Glomerular visceral epithelial cell (primary cell): ENCODE measurements around the gene INO80B.
"Not testable (repeated sequence)": the region's sequence is repeated elsewhere in the genome, so short reads cannot be mapped to it uniquely, and the experiment has no call there.

Experiments used
- DNase-seq: peaks from one replicate; pipeline ENCODE4 v3.0.0-alpha.2; 2016; ENCODE audit errors: extremely low spot score

INO80B gene

DNA sequence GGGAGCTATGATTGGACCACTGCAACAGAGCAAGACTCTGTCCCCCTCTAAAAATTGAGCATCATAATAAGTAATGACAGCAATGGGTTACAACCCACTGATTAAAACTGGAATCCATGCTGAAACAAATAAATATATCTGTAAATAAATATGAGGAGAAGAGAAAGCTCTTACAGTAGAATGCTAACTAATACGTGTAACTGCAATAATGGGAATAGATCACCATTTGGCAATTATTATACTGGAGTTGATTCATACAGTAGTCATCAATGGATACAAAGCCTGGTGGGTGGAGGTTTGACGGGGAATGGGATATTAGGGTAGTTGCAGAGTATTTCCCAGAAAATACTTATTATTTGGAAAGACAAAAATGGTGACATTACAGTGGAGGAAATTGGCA lies 6.1 kb upstream of the INO80B start:
- no peak for DNase-seq

DNA sequence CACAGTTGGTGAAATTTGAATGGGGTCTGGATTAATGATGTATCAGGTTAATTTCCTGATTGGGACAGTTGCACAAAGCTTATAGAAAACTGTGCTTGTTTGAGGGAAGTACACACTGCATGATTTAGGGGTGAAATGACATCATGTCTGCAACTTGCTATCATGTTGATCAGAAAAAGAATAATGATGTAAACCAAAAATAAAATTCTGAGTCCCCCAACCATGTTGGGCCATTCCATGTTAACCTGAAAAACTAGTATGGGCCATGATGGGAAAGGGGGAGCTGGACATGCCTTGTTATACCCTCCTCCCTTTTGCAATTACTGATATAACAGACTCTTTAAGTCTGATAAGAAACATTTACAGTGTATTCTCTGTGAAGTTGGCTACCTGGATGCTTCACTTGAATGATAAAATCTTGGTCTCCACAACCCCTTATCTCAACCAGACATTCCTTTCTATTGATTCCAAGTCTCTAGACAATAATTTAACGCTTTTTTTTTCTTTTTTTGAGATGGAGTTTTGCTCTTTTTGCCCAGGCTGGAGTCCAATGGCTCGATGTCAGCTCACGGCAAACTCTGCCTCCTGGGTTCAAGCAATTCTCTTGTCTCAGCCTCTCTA lies 4.2 kb upstream of the INO80B start:
- DNase-seq: no peak

DNA sequence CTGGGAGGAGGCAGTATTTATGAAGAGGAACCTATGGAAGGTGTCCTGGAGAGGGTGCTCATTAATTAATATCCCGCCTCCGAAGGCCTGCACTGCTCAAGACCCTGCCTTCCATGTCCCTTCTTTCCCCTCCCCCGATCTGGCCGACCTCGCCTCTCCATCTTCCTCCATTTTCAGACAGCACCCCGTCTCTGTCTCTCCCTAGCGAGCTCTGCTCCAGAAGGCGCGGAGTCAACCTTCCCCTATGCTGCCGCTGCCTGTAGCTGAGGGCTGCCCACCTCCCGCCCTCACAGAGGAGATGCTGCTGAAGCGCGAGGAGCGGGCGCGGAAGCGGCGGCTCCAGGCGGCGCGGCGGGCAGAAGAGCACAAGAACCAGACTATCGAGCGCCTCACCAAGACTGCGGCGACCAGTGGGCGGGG lies 2.3 kb downstream of the INO80B start:
- DNase-seq: no peak

DNA sequence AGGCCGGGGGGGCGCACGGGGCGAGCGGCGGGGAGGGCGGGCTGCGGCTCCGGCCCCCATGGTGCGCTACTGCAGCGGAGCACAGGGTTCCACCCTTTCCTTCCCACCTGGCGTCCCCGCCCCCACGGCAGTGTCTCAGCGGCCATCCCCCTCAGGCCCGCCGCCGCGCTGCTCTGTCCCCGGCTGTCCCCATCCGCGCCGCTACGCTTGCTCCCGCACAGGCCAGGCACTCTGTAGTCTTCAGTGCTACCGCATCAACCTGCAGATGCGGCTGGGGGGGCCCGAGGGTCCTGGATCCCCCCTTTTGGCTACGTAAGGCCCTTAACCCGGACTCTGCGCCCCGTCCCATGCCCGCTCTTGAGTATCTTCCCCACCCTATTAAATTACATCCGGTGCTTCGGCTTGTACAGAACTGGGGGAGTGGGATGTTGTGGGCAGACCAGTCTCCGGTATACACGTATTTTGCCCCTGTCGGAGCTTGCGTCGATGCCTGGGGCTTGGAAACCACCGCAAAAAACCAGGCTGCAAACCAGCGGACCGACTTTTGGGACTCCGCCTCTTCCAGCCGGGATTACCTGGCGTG lies 2.8 kb downstream of the INO80B start:
- peak; percentile 63 for DNase-seq

DNA sequence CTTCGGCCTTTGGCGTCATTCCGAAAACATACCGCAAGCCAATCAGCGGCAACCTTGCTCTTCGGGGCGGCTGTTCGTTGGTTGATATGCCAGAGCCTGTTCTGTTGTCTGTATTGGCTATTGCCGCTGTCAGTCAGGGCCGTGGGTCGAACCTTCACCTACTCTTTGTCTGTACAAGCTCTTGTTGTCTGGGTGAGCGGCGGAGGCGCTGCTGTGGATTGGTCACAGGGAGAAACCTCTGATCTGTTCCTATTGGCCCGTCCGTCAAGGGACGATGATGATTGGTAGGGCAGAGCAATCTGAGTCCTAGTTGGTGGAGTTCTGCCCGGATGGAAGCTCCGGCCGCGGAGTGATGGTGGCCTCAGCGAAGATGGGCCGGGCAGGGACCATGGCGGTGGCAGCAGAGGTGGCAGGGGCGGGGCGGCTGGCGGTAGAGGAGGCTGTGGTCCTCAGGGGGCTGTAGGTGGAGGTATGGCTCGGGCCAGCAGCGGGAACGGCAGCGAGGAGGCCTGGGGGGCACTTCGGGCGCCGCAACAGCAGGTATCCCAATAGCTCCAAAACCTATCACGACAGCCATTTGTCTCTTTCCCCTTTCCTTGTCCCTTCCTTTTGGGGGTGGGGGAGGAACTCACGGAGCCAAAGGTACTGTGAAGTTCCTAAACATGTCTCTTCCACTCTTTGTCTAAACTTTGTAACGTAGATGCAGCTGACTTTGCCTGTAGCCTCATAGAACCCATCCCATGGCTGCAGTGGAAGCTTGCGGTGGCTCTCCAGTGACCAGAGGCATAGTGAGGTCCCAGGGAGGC lies 3.4 kb downstream of the INO80B start, which contains the start of gene WBP1:
TSS of gene WBP1 (plus strand) at position 307 of the 806 bp plus-strand sequence. CDS start at position 472, 165 bp downstream.
- DNase-seq: peak; percentile 100

DNA sequence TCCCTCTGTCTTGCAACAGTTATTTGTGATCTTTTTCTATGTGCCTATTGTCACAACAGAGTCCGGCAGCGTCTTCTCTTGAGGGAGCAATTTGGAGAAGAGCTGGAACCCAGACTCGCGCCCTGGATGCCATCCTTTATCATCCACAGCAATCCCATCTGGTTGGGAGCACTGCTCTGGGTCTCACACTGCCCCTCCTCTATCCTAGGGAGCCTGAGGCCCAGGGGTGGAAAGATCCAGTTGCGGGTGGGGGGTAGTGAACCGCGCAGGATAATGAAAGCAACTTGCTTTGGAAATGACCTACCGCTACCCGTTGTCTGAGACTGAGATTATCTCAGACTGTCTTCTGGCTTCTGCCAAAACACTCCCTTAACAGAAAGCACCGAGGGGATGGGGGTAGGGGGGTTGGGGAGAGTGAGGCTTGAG lies 4.1 kb downstream of the INO80B start:
- DNase-seq: no peak

GRCh38 chr2:74459503-74460118 lies 4.7 kb downstream of the INO80B start:
- not testable (repeated sequence) for DNase-seq

GRCh38 chr2:74460187-74460586 lies 5.3 kb downstream of the INO80B start:
- not testable (repeated sequence) for DNase-seq

GRCh38 chr2:74461187-74462053 lies 6.5 kb downstream of the INO80B start:
- no peak for DNase-seq

DNA sequence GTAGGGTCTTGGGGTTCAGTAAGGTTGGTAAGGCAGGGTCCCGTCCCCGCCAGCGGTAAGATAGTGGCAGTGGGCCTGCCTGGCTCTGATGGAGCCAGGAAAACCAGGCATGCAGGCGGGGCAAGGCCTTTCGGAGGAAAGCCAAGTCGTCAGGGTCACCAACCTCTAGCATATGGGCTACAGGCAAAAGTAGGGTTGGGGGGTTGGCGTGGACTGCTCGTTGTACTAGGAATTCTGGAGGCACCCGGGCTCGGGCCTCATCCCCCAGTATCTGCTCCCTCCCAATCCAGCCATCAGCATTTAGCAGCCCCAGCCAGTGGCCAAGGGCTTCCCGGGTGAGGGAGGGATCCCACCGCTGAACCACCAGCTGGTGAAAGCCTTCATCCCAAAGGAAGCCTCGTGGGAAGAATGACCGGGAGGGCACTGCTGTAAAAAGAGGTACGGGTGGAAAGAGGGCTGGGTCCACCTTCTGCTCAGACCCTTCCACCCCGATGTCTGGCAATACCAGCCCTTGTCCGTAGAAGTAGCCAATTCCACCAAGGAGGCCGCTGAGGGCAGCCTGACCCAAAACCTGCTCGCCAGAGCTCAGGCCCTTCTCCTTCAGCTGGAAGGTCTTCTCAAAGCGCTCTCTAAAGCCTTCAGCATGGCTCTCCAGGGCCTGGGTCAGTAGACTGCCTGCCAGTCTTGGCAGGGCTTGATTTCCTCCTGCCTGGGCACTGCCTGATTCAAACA lies 7.3 kb downstream of the INO80B start:
- DNase-seq: no peak

GRCh38 chr2:74462786-74463105 lies 7.9 kb downstream of the INO80B start:
- DNase-seq: no peak

- DNase-seq: no peak
These were observed 9.5 kb downstream of the INO80B start for GRCh38 chr2:74464406-74464805.

DNA sequence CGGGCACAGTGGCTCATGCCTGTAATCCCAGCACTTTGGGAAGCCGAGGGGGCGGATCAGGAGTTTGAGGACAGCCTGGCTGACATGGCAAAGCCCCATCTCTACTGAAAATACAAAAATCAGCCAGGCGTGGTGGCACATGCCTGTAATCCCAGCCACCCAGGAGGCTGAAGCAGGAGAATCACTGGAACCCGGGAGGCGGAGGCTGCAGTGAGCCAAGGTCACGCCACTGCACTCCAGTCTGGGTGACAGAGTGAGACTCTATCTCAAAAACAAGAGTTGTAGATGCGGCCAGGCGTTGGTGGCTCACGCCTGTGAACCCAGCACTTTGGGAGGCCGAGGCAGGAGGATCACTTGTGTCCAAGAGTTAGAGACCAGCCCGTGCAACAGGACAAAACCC lies 15.9 kb downstream of the INO80B start:
- not testable (repeated sequence) for DNase-seq

DNA sequence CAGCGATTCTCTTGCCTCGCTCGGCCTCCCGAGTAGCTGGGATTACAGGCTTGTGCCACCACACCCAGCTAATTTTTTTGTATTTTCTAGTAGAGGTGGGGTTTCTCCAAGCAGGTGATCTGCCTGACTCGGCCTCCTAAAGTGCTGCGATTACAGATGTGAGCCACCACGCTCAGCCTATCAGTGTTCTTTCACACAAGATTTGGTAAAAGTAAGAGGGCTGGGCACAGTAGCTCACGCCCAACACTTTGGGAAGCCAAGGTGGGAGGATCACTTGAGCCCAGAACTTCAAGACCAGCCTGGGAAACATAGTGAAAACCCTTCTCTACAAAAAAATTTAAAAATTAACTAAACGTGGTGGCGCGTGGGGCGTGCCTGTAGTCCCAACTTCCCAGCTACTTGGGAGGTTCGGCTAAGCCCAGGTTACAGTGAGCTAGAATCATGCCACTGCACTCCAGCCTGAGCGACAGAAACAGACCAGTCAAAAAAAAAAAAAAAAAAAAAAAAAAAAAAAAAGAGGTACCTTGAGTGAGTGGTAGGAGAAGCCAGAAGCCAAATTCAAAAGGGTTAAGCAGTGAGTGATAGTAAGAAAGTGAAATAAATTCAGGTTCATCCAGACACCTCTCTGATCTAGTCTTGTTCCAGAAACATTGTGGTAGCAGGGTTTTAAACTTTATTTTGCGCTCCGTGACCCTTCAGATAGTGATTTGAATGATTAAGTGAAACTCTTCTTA lies 16.6 kb downstream of the INO80B start:
- no peak for DNase-seq

DNA sequence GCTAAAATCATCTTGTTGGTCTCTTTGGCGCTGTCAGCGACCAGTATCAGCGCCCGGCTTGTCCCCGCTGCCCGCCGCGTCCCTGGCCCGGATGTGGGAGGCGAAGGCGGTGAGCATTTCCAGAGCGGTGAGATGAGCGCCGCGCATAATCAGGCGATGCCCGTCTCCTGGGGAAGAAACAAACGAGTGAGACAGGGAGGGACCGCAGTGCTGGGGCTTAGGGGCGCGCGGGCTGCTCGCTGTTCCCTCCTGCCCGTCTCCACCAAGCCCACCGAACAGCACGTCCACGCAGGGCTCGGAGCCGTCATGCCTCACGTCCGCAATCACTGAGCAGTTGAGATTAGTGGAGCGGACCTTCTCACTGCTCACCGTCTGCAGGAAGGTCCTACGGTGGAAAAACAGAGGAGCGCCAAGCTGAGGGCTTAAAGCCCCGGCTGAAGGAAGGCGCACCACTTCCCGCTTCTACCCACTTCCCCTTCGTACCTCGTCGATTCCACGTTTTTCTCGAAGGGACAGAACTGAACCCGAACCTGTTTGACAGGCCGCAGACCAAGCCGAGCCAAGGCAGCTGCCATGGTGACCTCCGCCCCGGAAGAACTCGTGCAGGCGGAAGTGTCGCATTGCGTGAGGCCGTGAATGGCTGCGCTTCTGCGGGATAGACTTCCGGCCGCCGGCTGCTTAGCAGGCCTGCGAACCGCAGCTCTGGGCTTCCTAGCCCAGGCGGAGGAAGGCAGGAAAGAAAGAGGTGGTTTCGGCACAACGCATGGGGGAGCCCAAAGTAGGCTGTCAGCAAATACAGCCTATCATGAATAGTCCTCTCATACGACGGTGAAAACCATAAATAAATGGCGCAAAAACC lies 17.4 kb downstream of the INO80B start, which contains the start of gene MRPL53:
TSS of gene MRPL53 (minus strand) at position 595 of the 859 bp plus-strand sequence. CDS start at position 575, 20 bp downstream.
- DNase-seq: peak; percentile 92

DNA sequence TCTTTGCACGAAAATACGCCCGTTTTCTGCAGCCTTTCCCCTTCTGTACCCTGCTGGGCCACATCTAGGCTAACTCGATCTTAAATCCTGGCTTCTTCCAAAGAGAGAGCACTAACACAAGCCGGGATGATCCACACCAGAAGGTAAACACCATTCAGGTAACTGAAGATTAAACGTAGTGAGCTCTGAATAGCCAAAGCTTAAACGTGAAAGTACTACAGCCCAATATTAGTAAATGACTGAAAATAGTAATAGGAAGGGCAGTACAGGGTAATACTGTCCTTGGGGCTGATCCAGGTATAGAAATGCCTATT lies 18.0 kb downstream of the INO80B start:
- no peak for DNase-seq

DNA sequence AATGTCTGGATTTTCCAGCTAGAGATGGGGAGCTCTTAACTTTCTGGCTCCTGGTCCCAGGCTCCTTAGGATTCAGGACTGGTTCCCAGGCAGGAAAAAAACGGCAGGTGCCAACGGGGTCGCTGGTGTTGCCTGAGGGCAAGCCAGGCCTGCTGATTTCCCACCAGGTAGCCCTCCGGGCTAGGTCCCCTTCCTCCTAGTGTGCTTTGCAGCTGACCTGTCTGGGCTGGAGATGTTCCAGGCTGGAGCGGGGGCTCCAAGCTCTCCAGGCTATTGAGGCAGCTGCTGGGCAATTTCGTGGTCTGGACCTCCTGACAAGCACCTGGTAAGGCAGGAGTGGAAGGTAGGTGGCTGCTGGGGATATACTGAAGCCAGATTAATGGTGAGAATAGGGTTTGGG lies 19.6 kb downstream of the INO80B start:
- DNase-seq: no peak

DNA sequence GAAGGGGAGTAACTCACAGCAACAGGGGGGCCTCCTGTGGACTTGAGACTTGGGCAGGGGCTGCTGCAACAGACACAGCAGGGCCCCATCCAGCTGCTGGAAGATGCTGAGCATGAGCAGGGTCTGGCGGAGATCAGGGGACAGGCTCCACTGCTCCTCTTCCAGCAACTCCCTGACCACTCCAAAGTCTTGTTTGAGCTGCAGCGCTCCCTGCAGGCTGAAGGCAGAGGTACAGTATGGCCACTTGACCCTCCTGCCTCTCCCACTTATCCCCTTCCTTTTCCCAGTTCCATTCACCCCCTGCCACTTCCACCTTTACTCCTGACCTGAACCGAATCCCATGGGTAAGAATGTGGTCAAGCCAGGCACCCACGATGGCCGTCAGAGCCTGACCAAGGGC lies 20.0 kb downstream of the INO80B start:
- no peak for DNase-seq

DNA sequence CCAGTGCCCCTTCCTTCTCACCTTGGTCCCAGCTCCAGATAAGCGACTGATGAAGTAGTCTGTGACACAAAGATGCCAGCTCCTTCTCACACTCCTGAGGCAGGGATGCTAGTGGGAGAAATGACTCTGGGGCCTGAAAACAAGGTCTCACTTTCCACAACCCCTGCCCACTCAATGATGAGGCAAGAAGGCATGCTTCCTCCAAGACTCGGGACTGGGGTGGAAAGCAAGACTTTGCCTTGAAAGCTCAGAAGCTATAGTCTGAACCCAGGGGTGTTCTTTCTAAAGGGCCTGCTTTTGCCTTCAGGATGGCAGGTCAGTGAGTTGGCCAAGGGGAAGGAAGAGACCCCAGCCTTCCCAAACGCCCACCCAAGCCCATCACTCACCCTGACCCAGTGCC lies 26.5 kb downstream of the INO80B start:
- no peak for DNase-seq
